ENCODE results near the gene GCKR.

- TF ChIP-seq CTCF (IDR thresholded peaks at IDR 0.05) (no peak), POLR2A (IDR thresholded peaks at IDR 0.05) (no peak)
Observed at GRCh38 chr2:27522400-27522945, 25.8 kb downstream of the GCKR start.
